PC-3 (cell line): ENCODE results near the gene MUC6. TPM values are rescaled to one million over a fixed set of nuclear protein-coding genes. Genes with fewer than 3 reads are reported as not detected.

Experiments
- ATAC-seq: fragments of 200-7000 bp; cut with Tn5 transposase; 2 replicates; pipeline ENCODE4 v1.9.1; 2020; ENCODE audit warnings: mild to moderate bottlenecking, moderate library complexity
- BruUV-seq: library from RNA; stranded (reverse); fragments of 400-500 nt; replicated peaks from 2 replicates; lab custom pipeline; 2021; lab: Mats Ljungman, UMichigan
- CTCF ChIA-PET: fragments of 300-600 bp; sonication (Branson Sonifier 250); formaldehyde crosslinking; loops from one replicate; lab custom pipeline; 2022; ENCODE audit warnings: antibody characterized with exemption; lab: Charles Lee
- POLR2A ChIA-PET: fragments of 300-600 bp; sonication (Branson Sonifier 250); formaldehyde crosslinking; loops from one replicate; lab custom pipeline; 2022; ENCODE audit warnings: antibody characterized with exemption; ENCODE audit not compliant: unreplicated experiment; lab: Charles Lee
- DNase-seq: peaks from one replicate; pipeline ENCODE4 v3.0.0-alpha.2; 2015
- H2AFZ ChIP-seq: fragments of 300-600 bp; sonication (generic); 2 replicates; pipeline ENCODE4 v1.6.0; 2016; ENCODE audit warnings: antibody characterized with exemption, low read length
- H3F3A ChIP-seq: fragments of 300-600 bp; sonication (generic); one replicate; pipeline ENCODE4 v1.6.0; 2017; ENCODE audit warnings: antibody characterized with exemption, low read length, control low read depth, mild to moderate bottlenecking; ENCODE audit not compliant: unreplicated experiment
- H3K27ac ChIP-seq: fragments of 300-600 bp; sonication (generic); 2 replicates; pipeline ENCODE4 v1.5.1; 2016; ENCODE audit warnings: mild to moderate bottlenecking, low read length
- H3K27me3 ChIP-seq: fragments of 300-600 bp; sonication (generic); 2 replicates; pipeline ENCODE4 v1.6.1; 2016; ENCODE audit warnings: low read length, mixed read lengths
- H3K36me3 ChIP-seq: fragments of 300-600 bp; sonication (generic); 2 replicates; pipeline ENCODE4 v1.6.1; 2016; ENCODE audit warnings: low read depth, mixed run types, low read length, mixed read lengths
- H3K4me1 ChIP-seq: fragments of 300-600 bp; sonication (generic); 2 replicates; pipeline ENCODE4 v1.5.1; 2016; ENCODE audit warnings: low read length; ENCODE audit not compliant: insufficient read depth
- H3K4me2 ChIP-seq: fragments of 300-600 bp; sonication (generic); 2 replicates; pipeline ENCODE4 v1.6.0; 2016; ENCODE audit warnings: low read length
- H3K4me3 ChIP-seq: fragments of 300-600 bp; sonication (generic); 2 replicates; pipeline ENCODE4 v1.5.1; 2016; ENCODE audit warnings: mild to moderate bottlenecking, low read length, mixed read lengths
- H3K79me2 ChIP-seq: fragments of 300-600 bp; sonication (generic); 2 replicates; pipeline ENCODE4 v1.6.1; 2017; ENCODE audit warnings: low read length, mixed read lengths
- H3K9ac ChIP-seq: fragments of 300-600 bp; sonication (generic); 2 replicates; pipeline ENCODE4 v1.6.0; 2016; ENCODE audit warnings: mild to moderate bottlenecking, low read length
- H3K9me2 ChIP-seq: fragments of 300-600 bp; sonication (generic); replicated peaks from 2 replicates; pipeline ENCODE4 v1.6.1; 2016; ENCODE audit warnings: mixed run types, low read length, mixed read lengths
- H3K9me3 ChIP-seq: fragments of 300-600 bp; sonication (generic); 2 replicates; pipeline ENCODE4 v1.6.1; 2016; ENCODE audit warnings: low read length, mixed read lengths
- H4K20me1 ChIP-seq: fragments of 300-600 bp; sonication (generic); 2 replicates; pipeline ENCODE4 v1.6.1; 2016; ENCODE audit warnings: low read length, mixed read lengths
- EZH2 ChIP-seq: fragments of 300-600 bp; sonication (generic); IDR thresholded peaks from one replicate; pipeline ENCODE4 v1.6.1; 2017; ENCODE audit warnings: antibody characterized with exemption, mild to moderate bottlenecking, low read length; ENCODE audit not compliant: unreplicated experiment
- EZH2phosphoT487 ChIP-seq: fragments of 300-600 bp; sonication (generic); IDR thresholded peaks from 2 replicates; pipeline ENCODE4 v1.6.1; 2018; ENCODE audit warnings: mild to moderate bottlenecking, antibody characterized with exemption, low read length, borderline replicate concordance
- intact Hi-C: fragments of 100-400 bp; cut with micrococcal nuclease; formaldehyde crosslinking; loops from 2 replicates; pipeline ENCODE4 v1.9.0; 2023
- total RNA-seq: library from RNA; depleted of rRNA; stranded (reverse); fragments of >200 nt; gene quantifications from 2 replicates; pipeline ENCODE4 v1.2.3, GENCODE V29; 2014
- TF ChIP-seq, protein P1 (sequence below): fragments of 300-600 bp; sonication (generic); conservative IDR thresholded peaks from 2 replicates; pipeline ENCODE4 v1.5.1; 2017; ENCODE audit warnings: antibody characterized with exemption, low read depth, mild to moderate bottlenecking, low read length

MUC6 gene
- total RNA-seq, 1 experiment from 2014 or later, result 0.18 TPM

DNA sequence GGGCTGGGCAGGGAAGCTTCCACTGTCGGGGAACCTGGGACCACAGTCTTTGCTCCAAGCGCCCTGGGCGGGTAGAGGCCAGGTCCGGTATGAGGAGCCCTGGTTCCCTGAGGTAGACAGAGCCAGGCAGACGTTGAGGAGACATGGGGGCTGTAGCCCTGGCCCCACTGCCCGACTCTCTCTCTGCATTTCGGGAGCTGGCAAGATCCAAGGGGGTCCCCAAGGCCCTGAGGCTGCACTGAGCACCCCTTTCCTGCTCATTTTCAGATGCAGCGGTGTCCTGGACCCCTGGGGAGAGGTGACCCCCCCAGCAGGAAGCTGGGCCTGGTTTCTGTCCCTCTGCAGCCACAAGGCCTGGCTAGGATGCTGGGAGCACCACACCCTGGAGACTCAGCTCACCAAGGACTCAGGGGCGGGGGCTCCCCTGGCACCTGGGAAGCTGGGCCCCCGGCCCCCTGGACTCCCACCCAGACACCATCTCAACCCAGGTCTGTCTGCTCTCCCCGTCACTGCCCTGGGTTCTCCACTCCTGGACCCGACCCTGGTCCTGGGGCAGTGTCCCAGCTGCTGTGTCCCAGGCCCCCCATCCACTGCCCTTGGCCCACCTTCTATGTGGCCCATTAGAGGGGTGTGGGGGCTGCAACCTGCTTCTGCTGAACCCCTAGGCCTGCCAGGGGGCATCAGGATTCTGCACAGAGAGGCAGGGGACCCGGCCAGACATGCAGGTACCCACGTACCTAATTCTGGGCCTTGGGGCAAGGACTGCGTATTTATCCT lies 15.0 kb upstream of the MUC6 start:
- Histone ChIP-seq H3K79me2 (no peaks in the 10 kb centered on the region), H3K36me3 (no peaks in the 10 kb centered on the region), H3K4me1 (peaks cover 40% of the 10 kb centered on the region), H3K27me3 (no peaks in the 10 kb centered on the region), H4K20me1 (no peaks in the 10 kb centered on the region), H3F3A (no peaks in the 10 kb centered on the region), H3K9me3 (no peaks in the 10 kb centered on the region), H2AFZ (peak overlapping the region; percentile 5; the same call in 1 of the 2 replicates), H3K4me2 (no peak overlapping the region), H3K27ac (peak overlapping the region; percentile 99), H3K9ac (peak overlapping the region; percentile 99), H3K9me2 (no peaks in the 10 kb centered on the region), H3K4me3 (no peak overlapping the region)
- DNase-seq (no peak), ATAC-seq (no peak)
- no peak for TF ChIP-seq EZH2
- TF ChIP-seq, protein P1, sequence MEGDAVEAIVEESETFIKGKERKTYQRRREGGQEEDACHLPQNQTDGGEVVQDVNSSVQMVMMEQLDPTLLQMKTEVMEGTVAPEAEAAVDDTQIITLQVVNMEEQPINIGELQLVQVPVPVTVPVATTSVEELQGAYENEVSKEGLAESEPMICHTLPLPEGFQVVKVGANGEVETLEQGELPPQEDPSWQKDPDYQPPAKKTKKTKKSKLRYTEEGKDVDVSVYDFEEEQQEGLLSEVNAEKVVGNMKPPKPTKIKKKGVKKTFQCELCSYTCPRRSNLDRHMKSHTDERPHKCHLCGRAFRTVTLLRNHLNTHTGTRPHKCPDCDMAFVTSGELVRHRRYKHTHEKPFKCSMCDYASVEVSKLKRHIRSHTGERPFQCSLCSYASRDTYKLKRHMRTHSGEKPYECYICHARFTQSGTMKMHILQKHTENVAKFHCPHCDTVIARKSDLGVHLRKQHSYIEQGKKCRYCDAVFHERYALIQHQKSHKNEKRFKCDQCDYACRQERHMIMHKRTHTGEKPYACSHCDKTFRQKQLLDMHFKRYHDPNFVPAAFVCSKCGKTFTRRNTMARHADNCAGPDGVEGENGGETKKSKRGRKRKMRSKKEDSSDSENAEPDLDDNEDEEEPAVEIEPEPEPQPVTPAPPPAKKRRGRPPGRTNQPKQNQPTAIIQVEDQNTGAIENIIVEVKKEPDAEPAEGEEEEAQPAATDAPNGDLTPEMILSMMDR, result no peak
- POLR2A ChIA-PET, result no interaction called here
- CTCF ChIA-PET, result interaction anchor here (0.9 kb wide), 1 partner anchor 182 kb away, joined by 5 read pairs; no protein-coding TSS in a partner anchor
- intact Hi-C loops, result loop anchor here (5.0 kb wide), 1 partner anchor 209 kb away; the partner anchor contains the start of genes POLR2L and TSPAN4
- BruUV-seq, result no TSS peak

- no peak overlapping the region for H3K4me3 ChIP-seq
- peak overlapping the region; percentile 99 for H3K9ac ChIP-seq
- no TSS peak for BruUV-seq
- H3K27ac ChIP-seq, result peak overlapping the region; percentile 99
- H3K79me2 ChIP-seq, result no peaks in the 10 kb centered on the region
- no peaks in the 10 kb centered on the region for H3F3A ChIP-seq
- no peaks in the 10 kb centered on the region for H3K36me3 ChIP-seq
- intact Hi-C loops, result loop anchor here (5.0 kb wide), 1 partner anchor 208 kb away; the partner anchor contains the start of genes POLR2L and TSPAN4
- TF ChIP-seq EZH2phosphoT487 (no peak), EZH2 (no peak)
- TF ChIP-seq, protein P1, result peak; percentile 88
- DNase-seq, result peak; percentile 87
- POLR2A ChIA-PET, result no interaction called here
- no peaks in the 10 kb centered on the region for H4K20me1 ChIP-seq
- H2AFZ ChIP-seq, result peak overlapping the region; percentile 5; the same call in 1 of the 2 replicates
- peaks cover 40% of the 10 kb centered on the region for H3K4me1 ChIP-seq
- H3K4me2 ChIP-seq, result peak overlapping the region; percentile 5; the same call in 1 of the 2 replicates
- no peaks in the 10 kb centered on the region for H3K9me3 ChIP-seq
- peak; percentile 57 for ATAC-seq
- H3K27me3 ChIP-seq, result no peaks in the 10 kb centered on the region
- CTCF ChIA-PET, result interaction anchor here (0.9 kb wide), 1 partner anchor 181 kb away, joined by 5 read pairs; no protein-coding TSS in a partner anchor
- H3K9me2 ChIP-seq, result no peaks in the 10 kb centered on the region
These were observed 14.2 kb upstream of the MUC6 start for GRCh38 chr11:1050581-1051355.
